ENCODE data around the gene TUBGCP3.

Gene TUBGCP3

GRCh38 chr13:112479389-112479788 lies 108.6 kb downstream of the TUBGCP3 start:
- DNase-seq (ENCODE audit: low spot score) = no peak

DNA sequence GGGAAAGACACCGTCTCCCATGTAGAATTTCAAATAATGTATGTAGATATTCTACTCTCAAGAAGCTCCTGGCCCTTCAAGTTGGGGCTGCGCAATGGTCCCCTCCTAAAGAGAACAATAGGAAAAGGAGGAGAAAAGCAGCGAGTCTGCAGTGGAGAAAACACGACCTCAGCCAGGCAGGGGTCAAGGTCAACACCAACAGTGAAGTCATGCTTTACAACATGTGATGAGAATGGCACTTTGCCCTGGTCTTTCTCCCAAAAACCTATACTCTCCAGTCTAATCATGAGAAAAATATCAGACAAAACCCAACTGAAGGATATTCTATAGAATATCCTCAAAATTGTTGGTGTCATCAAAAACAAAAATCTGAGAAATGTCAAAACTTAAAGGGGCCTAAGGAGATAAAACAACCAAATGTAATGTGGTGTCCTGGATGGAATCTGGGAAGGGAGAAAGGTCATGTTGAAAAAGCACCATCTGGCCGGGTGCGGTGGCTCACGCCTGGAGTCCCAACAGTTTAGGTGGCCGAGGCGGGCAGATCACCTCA lies 110.8 kb downstream of the TUBGCP3 start:
- no peak for DNase-seq (ENCODE audit: low spot score)

DNA sequence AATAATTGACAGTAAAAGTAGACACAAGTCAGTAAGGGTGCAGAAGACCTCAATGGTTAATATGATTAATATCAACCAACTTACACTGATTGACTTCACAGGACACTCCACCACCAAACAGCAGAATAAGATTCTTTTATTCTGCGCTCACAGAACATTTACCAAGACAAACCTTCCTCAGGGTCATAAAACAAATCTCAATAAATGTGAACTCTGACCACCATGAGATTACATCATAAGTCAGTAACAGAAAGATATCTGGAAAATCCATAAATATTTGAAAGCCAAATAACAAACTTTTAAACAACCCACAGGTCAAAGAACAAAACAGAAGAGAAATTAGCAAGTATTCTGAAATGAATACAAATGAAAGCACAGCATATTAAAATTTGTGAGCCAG lies 112.1 kb downstream of the TUBGCP3 start:
- DNase-seq (ENCODE audit: low spot score) = no peak

- DNase-seq (ENCODE audit: low spot score) = no peak
These were observed 113.1 kb downstream of the TUBGCP3 start for GRCh38 chr13:112474869-112475268.

DNA sequence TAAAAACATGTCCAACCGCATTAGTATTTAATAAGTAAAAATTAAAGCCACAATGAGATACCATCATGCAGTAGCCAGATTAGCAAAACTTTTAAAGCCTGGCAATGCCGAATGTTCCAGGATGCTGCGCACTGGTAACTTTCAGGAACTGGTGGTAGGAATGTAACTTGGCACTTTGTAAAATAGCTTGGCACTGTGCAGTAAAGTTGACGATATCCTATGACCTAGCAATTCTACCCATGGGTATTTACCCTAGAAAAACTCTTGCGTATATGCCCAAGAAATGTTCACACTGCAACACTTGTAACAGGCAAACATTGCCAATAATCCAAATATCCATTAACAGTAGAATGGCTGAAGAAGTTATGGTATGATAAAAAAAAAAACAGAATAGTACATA lies 114.1 kb downstream of the TUBGCP3 start:
- DNase-seq (ENCODE audit: low spot score) = no peak

DNA sequence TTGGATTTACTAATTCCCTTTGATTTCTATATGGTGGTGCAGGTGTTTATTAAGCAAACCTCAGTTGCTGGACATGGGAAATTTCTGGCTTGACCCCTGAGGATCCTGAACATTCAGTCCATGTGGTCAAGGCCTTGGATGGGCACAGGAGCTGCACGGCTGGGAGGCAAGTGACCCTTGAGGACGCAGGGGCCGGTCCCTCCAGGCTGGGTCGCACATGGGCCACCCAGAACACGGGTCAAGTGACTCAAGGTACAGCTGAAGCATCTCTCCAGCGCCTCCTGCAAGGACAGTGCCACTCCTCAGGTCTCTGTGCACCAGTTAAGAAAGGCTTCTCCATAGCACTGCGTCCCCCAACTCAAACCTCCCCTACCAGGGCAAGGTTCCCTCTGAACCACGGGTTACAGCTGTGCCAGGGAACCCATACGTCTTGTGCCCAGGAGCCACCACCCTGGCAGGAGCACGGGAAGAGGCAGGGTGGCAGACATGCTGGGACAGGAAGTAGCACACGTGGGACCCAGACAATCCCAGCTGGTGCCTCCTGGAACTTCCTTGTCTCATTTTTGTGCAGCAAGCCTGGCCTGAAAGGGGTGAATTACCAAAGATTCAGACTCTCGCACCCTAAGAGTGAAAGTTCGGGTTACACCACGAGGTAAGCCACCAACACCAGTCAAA lies 118.7 kb downstream of the TUBGCP3 start:
- DNase-seq (ENCODE audit: low spot score) = no peak

DNA sequence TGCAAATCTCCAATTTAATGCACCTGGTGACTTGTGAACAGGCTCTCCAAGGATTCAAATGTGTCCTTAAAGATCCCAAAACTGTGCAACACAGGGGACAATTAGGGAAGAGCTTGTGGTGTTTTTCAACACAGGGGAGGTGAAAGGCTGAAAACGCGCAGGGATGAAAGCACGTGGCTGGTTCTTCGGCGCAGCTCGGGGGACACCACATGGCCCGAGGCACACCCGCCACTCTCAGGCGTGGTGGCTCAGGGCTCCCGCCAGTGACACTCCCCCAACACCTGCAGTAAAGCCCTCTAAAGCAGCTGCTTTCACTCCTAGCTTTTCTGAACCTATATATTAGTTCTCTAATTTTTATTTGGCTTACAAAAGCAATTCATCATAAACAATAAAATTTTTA lies 119.9 kb downstream of the TUBGCP3 start:
- DNase-seq (ENCODE audit: low spot score) = no peak

DNA sequence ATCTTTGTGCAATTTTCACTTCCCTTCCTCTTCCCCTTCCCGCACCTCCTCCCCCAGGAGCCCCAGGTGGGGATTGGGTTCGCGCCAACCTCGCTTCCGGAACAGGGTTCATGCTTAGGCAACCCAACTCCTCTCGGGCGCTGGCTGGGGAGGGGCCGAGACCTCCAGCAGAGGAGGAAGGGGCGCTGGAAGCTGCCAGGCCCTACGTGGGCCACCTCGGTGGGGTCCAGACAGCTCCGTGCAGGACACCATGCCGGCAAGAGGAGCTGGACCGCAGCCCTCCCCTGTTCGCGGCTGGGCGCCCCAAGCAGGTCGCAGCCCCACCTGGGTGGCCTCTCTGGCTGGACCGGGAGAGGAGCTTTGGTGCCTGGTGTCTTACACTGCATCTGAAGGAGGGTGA lies 120.7 kb downstream of the TUBGCP3 start:
- DNase-seq (ENCODE audit: low spot score) = no peak

DNA sequence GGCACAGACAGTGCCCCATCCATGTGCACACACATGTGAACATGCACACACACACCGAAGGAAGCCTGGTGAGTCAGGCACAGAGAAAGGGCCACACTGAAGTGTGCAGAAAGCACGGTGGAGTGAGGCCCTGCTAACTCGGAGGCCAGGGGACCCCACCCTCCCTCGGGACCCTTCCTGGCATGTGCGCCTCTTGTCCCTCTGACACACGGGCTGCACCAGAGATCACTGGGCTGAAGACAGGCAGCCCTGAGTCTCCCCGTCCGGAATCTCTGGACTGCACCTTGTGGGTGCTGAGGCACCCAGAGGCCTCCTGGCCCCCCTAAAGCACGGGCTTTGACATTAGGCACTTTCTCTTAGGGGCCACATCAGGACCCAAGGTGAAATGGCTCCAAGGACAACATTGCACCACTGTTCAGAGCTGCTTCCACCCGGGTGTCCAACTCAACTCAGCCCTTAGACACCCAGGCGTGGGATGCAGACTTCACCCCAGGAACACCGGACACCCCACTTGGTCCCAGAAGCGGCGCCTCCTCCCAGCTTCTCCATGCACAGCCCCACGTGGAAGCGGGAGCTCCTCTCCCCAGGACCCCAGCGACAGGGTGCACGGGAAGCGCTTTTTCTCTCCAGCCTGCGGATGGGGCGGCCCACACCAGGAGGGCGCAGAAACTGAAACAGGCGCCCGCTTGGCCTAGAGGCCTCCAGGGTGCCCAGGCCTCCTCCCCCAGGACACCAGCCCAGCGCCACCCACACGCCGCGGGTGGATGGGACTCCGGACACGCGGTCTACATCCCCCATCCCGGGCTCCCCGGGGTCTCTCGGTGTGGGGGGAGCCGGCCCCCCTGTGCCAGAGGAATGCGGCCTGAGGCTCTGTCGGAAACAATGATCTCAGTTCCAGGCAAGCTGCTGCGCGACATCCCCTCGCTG lies 121.6 kb downstream of the TUBGCP3 start:
- no peak for DNase-seq (ENCODE audit: low spot score)

DNA sequence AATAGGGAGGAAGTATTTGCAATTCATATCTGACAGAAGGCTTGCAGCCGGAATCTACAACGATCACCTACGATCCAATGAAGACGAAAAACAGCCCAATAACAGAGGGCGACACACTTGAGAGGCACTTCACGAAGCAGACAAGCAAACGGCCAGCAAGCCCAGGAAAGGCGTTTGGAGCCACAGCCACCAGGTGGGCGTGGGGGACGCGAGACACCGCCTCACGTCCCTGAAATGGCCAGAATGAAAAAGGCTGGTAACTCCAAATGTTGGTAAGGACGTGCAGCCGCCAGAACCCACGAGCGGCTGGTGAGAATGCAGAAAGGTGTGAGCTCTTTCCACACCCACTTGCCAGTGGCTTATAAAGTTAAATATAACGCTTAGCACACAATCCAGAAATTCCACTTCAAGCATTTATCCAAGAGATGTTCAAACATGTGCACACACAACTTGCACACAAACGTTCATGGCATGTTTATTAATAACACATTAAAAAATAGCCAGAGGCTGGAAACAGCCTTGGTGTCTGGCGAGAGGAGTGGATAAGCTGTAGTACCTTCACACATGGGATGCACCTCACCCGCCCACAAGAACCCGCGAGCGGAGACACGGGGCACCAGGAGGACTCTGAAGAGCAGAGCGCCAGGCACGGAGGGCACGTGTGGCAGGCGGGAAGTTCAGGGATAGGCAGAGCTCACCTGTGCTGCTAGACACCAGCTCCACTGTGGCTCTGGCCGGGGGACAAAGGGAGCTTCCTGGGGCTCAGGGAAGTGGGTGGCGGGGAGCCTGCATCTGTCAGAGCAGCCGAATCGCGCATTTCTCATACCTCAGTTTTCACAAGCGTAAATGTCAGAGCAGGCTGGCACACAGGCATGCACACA lies 122.5 kb downstream of the TUBGCP3 start:
- DNase-seq (ENCODE audit: low spot score) = no peak

GRCh38 chr13:112464720-112465119 lies 123.2 kb downstream of the TUBGCP3 start:
- no peak for DNase-seq (ENCODE audit: low spot score)

DNA sequence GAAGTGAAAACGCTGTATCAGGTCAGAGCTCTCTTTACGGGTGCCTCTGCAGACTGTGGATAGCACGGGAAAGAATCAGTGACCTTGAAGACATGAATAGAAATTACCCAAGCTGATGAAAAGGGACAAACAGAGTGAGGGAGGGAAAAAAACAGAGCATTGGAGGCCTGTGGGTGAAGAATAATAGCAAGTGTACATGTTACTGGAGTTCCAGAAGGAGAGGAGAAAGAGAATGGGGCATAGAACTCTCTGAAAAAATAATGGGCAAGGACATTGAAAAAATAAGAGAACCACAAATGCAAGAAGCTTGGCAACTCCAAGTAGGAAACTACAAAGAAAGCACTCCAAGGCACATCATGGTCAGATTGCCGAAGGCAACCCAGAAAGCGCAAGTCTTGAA lies 125.5 kb downstream of the TUBGCP3 start:
- no peak for DNase-seq (ENCODE audit: low spot score)

DNA sequence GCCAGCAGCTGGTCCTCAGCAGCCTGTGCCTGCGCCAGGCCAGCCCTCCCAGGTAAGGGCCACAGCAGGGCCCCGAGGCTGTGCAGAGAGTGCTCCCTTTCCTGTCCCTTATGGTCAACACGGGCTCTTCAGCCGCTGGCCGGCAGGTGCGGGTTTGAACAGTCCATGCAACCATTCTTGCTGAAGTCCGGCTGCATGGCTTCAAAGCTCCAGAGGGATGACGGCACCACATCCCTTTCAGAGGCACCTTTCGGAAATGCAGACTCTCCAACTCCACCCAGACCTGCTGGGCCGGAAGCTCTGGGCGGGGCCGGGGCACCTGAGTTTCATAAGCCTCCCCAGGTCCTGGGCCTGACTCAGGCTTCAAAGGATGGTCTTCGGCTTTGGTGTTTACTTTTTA lies 130.5 kb downstream of the TUBGCP3 start:
- no peak for DNase-seq (ENCODE audit: low spot score)

DNA sequence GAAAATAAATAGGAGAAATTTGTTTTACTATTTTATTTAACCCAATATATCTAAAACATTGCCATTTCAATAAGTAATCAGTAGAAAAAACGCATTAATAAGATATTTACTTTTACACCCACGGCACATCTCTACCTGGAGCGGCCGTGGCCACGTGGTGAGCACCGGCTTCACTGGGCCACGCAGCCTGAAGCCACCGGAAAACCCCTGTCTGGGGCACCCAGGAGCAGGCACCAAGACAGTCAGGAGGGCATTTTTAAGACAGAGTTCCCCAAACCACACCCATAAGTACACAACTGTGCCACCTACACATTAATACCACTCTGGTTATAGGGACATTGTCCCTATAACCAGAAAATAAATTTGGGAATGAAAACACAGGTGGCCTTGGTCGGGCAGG lies 130.9 kb downstream of the TUBGCP3 start:
- DNase-seq (ENCODE audit: low spot score) = no peak

DNA sequence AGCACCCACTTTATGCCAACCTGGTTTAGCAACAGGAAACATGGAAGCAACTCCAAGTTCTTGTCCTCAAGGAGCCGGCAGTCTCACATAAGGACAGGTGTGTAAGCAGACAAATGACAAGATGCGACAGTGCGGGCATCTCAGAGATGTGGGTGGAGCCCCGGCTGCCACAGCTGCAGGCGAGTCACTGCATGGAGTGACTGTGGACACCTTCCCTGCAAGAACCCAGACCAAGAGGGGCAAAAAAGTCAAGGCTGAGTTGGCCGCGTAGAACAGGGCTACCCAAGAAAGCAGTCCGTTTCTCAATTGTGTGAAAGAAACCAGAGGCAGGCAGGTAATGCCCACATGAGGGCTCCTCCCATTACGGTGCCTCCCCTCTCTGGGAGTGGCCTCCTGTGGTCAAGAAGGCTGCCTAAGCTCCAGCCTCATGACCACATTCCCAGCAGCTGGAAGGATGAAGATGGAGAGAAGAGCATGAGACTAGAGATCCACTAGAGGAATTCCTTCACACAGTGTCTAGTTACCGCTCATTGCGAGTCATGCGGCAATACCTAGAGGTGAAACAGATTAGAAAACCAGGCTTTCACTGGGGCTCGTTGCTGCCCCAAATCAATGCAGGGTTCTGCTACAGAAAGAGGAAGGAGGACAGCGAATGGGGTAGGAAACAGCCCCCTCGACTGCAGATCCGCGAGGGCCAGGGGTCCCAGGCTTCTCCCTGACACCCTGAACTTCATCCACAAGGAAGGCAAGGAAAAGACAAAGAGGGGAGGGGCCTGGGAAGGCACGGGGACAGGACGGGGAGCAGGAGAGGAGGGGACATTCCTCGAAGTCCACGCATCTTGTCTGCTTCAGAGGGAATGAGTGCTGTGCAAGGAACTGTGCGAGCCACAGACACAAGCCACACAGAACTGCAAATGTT lies 131.6 kb downstream of the TUBGCP3 start:
- DNase-seq (ENCODE audit: low spot score) = no peak

- DNase-seq (ENCODE audit: low spot score) = no peak
These were observed 132.4 kb downstream of the TUBGCP3 start for GRCh38 chr13:112455476-112456059.

DNA sequence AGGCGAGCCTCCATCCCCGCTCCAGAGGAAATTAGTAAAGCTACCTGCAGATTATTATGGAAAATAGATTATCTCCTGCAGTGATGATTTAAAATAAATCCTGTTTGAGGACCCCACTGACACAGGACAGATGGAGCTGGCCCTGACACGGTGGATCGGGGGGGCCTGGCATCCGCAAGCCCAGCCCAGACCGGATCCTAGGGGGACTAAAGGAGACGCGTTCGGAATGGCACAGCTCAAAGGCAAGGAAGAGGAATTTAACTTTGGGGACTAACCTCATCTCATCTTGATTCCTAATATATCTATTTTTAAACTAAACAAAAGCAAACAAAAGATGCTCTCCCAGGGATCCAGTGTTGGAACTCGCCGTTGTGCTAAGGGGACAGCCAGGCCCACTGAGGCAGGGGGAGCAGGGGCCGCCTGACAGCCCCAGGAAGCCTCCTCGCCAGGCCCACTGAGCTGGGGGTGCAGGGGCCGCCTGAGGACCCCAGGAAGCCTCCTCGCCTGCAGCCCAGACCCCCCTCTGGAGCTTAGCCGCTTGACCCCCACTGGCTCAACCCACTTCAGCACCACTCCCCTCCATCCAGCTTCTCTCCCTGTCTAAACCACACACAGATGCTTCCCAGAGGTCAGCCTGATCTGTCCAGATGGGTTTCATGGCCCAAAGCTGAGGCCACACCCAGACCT lies 133.2 kb downstream of the TUBGCP3 start:
- no peak for DNase-seq (ENCODE audit: low spot score)

GRCh38 chr13:112453874-112454647 lies 133.9 kb downstream of the TUBGCP3 start:
- DNase-seq (ENCODE audit: low spot score) = no peak

GRCh38 chr13:112453207-112453829 lies 134.6 kb downstream of the TUBGCP3 start:
- DNase-seq (ENCODE audit: low spot score) = no peak

Measured in CD4-positive, alpha-beta T cell treated with Interleukin-2 at 100 ng/mL for 4 hours (primary cell).